NCI-H510A (cell line): ENCODE results near the gene CD163.
"Not testable (repeated sequence)": the region's sequence is repeated elsewhere in the genome, so short reads cannot be mapped to it uniquely, and the experiment has no call there.

ENCODE experiments used
- DNase-seq: peaks from one replicate; lab custom pipeline; 2025; lab: John Stamatoyannopoulos, UW

The CD163 gene

DNA sequence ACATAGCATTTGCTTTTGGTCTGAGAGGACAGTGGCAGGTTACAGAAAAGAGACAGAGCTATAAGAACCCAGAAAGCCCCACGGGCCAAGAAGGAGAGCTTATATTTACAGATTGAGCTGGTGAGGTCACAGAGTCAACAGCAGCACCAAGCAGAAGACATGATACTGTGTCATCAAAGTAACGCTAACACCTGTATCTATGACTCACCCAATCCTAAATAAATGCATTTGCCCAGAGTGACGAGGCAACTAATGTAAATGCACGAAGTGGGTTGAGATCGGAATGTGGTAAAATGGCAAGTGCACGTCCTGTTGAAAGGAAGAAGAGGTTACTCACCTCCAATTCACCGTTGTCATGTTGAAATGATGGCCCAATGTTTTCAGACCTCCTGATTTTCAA is 52.9 kb downstream of the CD163 start:
- DNase-seq: no peak

DNA sequence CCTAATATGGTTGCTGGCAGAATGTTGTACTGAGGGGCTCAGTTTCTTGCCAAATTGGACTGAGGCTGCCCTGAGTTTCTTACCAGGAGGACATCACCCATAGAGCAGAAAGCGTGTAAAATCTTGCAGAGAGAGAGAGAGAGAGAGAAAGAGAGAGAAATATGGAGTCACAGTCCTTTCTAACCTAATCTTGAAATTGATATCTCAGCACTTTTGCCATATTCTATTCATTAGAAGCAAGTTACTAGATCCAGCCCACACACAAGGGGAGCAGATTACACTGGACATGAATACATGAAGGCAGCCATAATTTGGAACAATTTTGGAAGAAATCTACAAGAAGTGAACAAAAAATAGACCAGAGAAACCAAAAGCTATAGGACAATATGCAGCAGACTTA is 55.5 kb downstream of the CD163 start:
- no peak for DNase-seq

DNA sequence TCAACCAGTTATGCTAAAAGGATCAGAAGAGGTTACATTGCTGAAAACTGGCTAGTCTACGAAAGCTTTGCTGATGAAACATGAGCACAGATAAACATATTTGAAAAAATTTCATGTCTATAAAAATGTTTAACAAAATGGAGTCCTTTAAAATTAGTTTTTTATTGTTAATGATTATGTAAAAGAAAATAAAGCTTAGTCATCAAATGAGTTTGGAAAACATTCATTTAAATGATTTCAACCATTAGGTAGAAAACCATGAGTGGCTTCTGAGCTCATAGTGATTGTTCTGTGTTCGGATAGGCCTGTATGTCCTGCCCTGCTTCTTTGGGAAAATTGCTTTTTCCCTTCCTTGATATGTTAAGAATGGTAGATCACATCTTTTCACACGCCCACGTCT is 59.0 kb downstream of the CD163 start:
- DNase-seq: no peak

DNA sequence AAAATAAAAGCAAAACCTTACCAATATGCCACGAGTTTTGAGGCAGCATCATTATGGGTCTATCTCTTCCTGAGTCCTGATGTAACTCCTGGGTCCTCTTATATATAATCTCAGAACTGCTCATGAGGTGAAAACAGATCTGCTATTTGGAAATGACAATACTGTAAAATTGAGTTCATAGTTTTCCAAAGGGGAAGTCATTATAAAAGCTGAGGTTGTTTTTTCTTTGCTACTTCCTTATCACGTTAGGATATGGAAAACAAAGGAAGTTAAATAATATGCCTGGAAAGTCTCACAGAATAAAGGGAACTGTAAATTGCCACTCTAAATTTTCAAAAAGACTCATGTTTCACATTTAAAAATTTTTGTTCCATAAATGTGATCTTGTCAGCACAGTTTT is 59.5 kb downstream of the CD163 start, which contains the start of gene CD163L1:
Gene CD163L1, minus strand, starts transcription at position 78 of the 400 bp plus-strand sequence. Its CDS starts 26 bp downstream, at position 52.
- DNase-seq: no peak

DNA sequence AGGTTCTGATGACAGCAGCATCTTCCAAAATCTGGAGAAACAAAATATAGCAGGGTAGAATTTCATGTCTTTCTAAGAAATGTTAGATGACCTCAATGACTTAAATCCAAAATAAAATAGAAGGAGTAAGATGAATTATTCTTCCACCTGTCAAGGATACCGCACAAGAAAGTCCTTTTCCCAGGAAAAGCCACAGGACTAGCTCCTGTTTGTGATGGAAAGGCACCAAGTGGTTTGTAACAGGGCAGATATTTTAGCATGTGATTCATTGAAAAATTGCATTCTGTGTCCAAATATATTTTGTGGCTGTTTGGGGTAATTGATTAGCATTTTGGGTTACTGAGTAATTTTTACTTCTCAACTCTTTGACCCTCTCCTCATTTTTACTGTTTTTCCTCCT is 62.4 kb downstream of the CD163 start:
- no peak for DNase-seq

DNA sequence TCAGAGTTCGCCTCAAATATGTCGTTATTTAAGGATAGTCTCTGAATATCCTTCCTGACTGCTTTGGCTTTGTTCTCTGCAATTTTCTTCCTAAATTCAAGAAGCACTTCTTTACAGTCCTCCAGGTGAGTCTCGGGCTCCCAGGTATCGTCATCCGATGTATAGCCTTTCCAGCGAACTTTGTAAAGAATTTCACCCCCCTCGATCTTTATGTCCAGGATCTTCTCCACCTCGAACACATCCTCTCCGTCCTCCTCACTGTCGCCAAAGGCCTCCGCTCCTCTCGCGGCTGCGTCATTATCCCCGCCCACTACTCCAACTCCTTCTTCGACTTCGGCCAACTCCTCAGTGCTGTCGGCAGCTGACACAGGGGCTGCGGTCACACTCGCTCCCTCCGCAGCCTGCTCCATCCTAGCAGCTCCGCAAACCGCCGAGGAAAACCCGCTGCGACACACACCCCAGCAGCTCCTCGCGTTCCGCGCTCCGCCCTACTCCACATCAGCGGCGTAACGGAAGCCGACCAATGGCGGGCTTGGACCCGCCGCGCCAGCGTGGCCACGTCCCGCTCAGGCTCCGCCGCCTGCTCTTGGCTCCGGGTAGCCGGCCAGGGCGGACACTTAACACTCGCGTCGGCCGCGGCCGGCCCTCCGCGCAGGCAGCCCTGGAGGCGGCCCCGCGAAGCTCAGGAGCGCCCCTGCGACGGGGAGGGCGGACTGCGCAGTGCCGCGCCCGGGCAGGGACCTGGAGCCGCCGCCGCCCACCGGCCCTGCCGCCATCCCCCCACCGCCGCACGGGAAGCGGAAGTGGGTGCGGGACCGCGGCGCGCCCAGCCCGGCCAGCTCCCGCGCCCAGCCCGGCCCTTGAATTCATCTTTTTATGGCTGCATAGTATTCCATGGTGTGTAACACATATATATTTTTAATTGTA is 63.7 kb downstream of the CD163 start:
- DNase-seq: no peak

DNA sequence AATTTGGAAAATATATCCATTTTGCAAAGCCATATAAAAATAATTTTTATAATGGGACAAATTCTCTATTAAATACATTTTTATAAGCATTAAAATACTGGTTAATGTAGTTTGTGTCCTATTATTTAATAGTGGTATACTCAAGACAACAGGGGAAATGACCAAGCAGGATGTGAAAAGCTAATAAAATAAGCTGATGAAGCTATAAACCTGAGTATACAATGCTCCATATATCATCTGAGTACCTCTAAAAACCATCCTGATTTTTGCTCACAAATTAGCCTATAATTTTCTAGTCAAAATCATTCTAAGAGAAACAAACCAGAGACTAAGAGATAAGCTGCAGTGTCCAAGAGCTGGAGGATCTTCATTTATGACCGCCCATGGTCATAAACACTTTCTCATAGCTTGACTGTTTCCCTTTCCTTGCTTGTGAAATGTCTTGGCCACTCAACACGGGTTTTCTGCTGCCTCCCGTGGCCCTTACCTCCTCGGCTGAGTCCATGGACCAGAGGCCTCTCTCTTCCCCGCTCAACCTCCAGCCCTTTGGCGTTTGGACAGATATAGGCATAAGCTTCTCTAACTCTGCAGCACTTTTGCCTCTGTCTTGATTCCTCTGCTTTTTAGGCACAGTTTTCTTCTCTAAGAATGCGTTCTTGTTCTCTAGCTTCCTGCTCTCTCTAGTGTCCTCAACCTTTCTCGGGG is 65.1 kb downstream of the CD163 start:
- DNase-seq: not testable (repeated sequence)

DNA sequence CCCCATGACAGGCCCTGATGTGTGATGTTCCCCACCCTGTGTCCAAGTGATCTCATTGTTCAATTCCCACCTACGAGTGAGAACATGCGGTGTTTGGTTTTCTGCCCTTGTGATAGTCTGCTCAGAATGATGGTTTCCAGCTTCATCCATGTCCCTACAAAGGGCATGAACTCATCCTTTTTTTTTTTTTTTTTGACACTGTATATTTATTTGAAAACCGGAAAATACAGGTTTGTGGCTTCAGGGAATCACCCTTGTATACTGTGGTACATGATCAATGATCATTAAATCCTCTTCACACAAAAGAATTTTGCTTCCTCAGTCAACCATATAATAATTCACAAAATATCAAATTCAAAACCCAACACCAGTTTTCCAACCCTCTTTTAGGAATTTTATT is 66.1 kb downstream of the CD163 start:
- DNase-seq: not testable (repeated sequence)

DNA sequence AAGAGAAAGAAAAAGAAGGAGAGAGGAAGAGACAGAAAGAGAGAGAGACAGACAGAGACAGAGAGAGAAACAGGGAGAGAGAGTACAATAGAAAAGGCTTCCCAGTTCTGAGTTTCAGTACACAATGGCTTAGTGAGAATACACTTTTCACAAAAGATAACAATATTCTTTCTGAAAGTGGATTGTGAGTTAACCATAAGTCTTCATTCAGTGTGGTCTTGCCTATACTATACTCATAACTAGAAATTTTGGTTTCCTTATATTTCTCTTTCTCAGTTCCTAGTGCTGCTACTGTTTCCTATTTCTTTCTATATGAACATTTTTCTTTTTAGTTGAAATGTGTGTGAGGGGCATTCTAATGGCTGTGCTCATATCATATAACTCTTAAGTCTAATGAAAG is 68.9 kb downstream of the CD163 start:
- DNase-seq: no peak

DNA sequence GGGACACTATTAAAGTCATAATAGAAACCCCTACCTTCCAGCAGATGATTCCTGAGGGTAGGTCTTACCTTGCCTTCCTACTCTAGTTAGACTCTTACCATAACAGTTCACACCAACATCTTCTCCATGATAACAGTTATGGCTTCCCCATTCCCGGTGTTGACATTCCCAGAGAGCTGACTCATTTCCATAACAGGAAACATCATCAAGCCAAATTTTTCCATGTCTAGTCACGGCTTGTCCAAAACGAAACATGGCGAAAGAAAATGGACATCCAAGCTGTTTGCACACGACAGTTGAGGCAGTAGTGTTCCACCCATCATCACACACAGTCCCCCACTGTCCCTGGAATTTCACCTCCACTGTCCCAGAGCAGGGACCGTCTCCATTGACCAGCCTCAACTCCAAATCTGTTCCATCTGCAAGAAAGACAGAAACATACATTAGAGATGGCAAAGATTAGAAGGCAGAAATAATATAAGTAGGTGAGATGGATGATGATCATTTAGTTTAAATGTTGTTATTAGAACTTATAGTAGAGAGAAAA is 70.2 kb downstream of the CD163 start:
- DNase-seq: no peak

DNA sequence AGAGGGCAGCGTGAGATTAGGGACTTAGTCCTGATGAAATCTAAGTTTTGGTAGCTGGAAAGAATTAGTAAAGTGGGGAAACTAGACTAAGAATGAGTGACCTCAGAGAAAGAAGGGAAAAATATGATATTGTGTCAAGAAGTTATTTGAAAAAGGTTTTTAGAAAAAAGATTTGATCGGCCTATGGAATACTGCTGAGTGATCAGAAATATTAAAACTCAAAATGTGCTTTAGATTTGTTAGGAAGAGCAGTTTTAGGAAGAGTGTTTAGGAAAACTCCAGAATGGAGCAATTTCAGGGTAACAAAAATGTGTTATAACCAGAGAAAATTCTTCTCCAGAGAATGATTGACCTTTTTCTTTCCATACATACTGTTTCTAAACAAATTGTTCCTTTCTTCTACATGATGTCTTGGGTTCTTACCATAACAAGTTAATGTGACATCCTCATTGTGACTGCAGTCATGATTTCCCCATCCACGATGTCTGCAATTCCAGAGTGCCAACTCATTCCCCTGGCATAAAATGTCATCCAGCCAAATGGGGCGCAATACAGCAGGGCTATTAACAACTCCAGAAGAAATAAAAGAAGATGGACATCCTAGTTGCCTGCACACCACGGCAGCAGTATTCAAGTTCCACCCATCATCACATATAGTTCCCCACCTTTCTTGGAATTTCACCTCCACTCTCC is 71.4 kb downstream of the CD163 start:
- DNase-seq: no peak
